SKM-1 treated with dmso at 0.1 percent for 144 hours (cell line): ENCODE measurements around the gene CHKB.

Experiments
- DNase-seq: peaks from one replicate; lab custom pipeline; 2025; ENCODE audit not compliant: unreplicated experiment; lab: John Stamatoyannopoulos, UW

CHKB gene

DNA sequence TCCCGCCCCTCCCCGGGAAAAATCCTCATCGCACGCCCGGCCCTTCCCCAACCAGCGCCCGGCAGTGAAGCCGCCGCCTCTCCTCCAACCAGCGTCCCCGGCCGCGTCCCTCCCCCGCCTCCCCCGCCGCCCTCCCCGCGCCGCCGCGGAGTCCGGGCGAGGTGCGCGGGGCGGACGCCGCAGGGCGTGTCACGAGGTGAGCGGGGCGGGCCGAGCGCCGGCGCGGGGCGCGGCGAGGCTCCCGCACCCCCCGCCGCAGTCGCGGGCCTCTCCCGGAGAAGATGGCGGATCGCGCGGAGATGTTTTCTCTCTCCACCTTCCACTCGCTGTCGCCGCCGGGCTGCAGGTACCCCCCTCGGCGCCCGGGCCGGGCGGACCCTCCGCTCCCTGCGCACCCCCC, 17.9 kb upstream of the CHKB start, which contains the start of gene MAPK8IP2:
MAPK8IP2 (plus strand) TSS at position 256 of the 400 bp plus-strand sequence; CDS start at position 282, 26 bp downstream.
- DNase-seq = no peak

DNA sequence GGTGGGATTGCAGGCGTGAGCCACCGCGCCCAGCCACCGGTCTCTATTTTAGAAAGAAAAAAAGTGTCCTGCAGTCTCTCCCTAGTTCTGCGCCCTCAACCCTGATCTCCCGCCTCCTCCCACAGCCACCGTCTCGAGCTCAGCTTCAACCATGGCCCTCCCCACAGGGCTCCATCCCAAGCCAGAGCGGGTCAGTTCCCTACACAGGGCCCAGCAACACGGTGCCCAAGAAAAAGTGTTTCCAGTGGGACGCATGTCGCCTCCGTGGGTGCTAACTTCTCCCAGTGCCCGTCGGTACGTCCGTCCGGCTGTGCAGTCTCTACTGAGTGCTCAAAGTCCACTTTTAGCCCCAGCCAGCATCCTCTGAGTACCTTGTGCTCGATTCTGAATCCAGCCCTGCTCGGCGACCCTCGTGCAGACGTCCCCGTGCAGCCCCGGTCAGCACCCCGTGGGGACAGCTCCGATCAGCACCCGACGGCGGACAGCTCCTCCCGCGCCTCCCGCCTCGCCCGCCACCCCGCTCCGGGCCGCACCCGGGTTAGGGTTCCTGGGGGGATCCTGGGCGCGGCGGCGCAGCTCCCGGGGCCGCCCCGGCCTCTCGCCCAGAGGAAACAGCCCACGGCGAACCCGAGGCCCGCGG, 17.3 kb upstream of the CHKB start:
- DNase-seq = no peak

DNA sequence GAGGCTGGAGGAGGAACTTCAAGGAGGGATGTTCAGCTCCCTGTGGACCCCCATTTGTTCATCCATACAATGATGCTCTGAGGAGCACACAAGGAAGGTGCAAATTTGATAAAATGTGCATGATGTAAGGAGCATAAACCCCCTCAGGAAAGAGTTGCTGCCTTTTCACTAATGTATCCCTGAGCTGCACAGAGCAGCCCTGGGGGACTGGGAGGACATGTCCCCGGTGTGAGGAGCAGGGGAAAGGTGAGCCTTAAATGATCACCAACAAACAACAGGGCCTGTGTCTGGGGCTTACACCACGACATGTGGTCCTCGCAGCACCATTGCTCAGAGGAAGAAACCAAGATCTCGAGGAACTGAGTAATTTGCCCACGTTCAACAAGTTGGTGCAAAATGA, 14.4 kb upstream of the CHKB start:
- no peak for DNase-seq

DNA sequence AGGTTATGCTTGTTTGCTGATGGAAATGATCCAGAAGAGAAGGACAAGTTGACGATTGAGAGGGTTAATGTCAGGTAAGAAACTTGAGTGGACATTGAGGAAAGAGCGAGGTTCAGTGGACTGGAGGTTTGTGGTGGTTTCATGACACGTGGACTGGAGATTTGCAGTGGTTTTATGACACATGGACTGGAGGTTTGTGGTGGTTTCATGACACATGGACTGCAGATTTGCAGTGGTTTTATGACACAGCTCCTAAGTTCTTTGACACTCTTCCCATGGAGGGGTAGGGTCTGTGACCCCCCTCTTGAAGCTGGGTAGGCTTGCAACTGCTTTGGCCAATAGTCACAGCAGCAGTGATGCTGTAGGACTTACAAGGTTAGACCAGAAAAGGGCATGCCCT, 12.5 kb upstream of the CHKB start:
- no peak for DNase-seq

DNA sequence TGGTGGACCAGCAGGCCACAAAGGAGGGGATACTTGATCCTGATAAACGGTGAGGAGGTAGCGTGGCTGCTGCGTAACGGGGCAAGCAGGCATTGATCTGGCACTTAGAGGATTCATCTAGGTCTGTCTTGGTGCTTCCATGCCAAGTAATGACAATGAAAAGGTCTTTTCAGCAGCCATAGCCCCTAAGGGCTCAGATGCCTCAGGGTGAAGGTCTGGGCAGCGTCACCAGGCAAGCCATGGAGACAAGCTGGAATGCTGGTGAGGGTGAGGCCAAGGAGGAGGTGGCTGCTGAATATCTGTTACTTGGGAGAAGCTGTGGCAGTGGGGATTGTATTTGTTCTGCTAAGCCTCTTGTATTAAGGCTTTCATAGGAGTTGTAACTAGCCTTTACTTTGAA, 4.8 kb upstream of the CHKB start:
- DNase-seq = no peak

DNA sequence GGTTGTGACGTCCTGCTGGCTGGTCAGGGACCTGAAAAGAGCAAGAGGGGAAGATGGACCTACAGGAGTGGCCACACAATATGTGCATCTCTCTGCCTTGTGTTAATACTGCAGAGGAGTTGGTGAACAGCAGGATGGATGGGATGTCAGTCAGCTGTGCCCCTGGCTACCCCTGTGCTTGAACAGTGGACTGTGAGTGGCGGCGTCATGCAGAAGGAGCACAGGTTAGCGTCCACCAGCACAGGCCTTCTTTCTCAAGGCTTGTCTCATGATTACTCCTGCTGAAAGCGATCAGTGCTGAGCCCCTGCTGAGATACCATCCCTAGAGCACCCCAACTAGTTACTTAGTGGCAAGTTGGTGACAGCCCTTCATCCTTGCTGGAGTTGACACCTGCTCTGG, 3.8 kb upstream of the CHKB start:
- DNase-seq = no peak

DNA sequence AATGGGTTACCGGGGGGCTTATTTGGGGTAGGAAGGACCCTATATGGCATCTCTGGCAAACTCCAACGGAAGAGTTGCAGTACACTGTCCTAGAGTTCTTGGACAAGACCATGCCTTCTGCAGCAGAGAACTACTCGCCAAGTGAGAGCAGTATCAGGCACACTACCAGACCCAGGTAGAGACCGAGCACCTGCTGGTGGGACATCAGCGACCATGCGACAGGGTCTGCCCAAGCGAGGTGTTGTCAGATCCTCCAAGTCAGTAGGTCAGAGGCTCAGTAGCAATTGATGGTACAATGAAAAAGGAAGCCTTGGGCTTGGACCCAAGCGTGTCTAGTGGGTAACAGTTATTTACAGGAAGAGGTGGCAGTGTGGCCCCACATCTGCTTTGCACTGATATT, 3.1 kb upstream of the CHKB start:
- DNase-seq = no peak

DNA sequence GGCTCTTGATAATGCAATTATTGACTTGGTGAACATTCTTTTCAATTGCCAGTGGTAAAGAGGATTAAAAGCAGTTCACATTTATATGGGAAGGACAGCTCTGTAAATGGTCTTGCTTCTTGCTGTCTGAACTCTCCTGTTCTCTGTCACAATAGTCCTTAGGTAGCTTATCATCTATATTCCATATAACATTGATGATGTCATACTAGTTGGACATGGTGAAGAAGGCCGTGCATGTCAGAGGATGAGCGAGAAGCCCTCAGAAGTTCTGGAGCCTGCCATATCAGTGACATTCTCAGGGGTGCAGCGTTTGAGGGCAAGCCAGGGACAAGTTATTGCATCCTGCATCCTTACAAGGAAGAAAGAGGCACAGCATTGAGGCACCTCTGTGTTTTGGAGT, 2.6 kb upstream of the CHKB start:
- no peak for DNase-seq

DNA sequence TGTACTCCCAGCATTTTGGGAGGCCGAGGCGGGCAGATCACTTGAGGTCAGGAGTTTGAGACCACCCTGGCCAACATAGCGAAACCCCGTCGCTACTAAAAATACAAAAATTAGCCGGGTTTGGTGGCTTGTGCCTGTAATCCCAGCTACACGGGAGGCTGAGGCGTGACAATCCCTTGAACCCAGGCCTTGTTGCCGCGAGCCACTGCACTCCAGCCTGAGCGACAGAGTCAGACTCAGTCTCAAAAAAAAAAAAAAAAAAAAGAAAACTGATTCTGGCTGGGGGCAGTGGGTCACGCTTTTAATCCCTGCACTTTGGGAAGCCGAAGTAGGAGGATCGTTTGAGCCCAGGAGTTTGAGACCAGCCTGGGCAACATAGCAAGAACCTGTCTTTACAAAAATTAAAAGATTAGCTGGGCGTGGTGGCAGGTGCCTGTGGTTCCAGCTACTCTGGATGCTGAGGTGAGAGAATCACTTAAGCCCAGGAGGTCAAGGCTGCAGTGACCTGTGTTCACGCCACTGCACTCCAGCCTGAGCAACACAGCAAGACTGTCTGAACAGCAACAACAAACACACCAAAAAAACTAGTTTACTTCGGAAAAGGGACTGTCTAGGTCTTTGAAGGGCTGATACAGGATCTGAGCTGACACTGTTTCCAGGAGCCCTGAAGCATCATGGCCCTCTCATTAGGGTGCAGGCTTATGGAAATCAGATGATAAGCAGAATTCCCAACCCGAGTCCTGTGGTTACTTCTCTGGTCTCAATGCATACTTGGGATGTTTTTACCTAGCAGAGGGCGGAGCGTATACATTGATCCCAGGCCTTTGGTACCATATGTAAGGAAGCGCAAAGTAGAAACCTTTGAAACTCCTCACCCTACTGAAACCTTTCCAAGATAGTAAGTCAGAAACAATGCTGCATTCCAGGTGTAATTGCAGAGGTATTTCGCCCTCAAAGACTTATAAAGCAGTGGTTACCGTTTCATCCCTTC, 1.8 kb upstream of the CHKB start:
- no peak for DNase-seq

DNA sequence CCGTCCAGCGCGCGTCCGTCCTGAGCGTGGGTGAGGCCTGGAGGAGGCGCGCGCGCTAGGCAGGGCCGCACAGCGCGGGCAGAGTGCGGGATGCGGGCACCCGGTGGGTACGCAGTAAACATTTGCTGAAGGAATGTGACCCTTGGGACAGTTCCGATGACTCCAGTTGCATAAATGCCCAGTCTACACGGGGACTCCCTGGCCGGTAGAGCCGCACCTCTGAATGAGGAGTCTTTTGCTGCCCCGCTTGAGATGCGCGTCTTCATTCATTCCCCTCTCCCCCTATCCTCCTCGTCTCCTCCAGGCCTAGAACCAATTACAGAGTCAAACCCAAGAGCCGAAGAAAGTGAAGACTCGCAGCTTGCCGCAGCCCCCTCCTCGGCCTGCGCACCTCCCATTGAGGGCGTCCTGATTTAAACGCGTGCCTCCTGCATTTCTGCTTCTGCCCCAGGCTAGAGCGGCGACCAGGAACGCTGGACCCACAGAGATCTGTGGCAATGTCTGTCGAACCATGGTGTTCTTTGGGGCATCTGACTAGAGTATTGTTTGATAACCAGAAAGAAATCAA, 729 bp upstream of the CHKB start:
- DNase-seq = no peak

DNA sequence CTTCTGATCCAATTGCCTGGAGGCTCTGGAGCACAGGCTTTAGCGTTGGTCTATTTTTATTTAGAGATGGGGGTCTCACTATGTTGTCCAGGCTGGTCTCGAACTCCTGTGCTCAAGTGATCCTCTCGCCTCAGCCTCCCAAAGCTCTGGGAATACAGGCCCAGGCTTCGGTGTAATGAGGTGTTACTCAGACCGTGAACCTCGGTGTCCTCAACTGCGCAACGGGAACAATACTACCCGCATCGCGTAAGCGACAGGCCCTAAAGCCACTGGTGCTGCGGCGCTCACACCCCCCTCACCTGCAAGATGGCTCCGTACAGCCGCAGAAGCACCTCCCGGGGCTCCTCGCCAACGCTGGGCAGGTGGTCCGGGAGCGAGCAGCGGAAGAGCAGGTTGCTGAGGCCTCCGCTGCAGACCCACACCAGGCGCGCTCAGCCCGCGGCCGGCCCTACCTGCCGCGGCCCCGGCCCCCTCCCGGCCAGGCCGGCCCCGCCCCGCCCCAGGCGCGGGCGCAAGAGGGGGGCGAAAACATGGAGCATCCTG, 628 bp downstream of the CHKB start:
- DNase-seq = no peak

DNA sequence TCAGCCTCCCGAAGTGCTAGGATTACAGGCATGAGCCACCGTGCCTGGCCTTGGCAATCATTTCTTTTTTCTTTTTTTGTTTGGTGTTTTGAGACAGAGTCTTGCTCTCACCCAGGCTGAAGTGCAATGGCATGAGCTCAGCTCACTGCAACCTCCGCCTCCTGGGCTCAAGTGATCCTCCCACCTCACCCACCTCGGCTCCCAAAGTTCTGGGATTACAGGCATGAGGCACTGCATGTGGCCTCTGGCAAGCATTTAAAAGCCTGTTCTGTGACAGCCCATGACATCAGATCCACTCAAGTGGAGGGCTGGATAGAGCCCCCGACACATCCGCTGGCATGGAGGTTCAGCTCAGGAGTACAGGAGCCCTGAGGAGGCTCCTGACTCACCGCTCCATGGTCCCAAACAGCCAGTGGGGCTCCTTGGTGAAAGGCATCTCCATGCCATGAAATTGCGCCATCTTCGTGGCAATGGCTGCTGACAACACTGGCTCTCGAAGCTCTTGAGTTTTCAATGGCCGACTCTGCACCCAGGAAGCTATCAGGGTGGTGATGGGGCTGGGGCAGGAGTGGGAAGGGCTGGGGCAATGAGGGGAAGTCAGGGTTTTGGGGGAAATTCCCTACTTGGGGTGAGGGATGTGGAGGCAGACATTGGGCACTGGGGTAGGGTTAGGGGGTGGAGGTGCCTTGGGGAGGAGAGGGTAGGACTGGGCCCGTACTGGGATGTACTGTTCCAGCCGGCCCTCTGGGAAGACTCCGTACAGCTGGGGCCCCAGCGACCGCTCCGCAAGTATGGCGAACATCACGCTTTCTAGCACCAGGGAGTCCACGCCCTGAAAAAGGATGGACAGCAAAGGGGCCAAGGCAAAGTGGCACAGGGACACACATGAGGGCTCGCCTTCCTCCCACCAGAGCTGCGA, 1.4 kb downstream of the CHKB start:
- no peak for DNase-seq

DNA sequence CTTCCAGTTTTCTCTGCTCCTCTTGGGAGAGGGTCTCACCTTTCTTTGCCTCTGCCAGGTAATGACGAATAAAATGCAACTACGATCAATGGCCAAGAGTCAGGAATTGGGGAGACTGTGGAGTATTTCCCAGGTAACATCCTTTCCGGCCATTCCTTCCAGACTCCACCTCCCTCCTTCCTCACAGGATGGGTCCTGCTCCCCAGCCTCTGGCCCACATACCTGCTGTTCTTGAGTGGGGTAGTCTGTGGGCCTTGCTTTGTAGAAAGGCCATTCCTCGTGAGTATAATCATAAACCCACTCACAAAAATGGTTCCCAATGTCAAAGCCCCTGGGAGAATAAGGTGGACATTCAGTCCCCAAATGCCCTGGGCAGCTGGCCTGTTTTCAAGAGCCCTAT, 2.9 kb downstream of the CHKB start:
- no peak for DNase-seq

DNA sequence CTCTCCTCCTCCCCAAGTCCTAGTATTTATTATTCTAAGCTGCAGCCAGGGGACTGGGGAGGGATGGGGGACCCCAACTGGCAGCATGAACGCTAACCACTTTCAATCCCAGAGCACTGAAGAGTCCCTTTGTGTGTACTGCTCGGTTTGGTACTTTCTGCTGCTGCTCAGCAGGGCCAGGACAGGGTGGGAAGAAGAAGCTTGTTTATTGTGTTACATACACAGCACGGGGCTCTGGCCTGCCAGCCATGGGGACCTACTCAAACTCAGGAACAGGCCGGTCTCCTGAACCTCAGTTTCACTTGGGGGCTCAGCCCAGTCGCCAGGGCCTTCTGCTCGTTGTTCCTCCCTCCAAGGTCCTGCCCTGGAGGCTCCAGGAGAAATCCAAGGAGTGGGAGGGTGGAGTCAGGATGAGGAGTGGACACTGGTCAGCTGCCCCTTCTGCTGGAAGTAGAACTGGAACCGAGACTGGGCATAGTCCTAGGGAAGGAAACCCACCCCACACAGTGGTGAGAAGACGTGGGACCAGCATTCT, 3.8 kb downstream of the CHKB start:
- no peak for DNase-seq

DNA sequence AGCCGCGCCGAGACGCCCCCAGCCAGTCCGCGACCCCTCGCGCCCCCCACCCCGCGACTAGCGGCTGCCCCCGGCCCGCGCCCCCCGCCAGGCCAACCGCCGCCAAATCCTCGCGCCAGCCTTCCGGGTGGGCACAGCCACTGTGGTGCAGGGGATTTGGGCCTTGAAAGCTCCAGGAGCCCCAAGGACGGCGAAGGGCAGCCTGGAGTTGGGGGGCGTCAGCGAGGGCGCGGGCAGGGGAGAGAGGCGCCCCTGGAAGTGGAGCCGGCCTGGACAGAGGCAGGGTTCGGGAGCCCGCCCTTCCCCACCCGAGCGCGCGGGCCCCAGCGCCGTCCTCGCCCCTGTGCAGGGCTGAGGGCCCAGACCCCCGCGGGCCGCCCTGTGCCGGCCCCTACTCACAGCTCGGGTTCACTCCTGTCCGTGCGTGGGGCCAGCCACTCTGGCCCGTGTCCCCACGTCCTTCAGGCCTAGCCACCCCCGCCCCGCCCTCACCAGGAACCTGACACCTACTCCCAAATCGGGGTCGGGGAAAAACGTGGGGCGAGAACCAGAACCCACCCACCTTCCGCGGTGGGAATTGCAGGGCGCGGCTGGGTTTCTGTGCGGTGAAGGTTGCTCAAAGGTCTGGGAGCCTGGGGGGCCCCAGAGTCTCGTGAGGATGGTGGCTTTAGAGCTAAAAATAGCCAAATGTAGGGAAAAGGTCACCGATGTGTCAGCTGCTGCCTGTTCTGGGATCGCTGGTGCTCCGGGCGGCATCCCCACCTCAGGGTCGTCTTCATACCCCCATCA, 4.5 kb downstream of the CHKB start, which contains the start of gene CPT1B:
CPT1B (minus strand) TSS at position 441 of the 789 bp plus-strand sequence. CDS start 512 bp downstream, outside the sequence.
- DNase-seq = no peak

DNA sequence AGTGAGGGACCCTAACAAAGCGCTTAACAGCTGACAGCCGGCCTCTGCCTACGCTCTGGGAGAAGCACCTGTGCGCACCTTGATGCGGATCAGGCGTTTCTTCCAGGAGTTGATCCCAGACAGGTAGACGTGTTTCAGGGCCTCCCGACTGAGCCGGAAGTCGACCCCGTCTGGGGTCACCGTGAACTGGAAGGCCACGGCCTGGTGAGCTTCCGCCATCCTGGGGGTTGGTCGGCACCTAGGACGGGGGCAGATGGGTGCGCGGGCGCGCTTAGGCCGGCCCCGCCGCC, 5.0 kb downstream of the CHKB start:
- no peak for DNase-seq

DNA sequence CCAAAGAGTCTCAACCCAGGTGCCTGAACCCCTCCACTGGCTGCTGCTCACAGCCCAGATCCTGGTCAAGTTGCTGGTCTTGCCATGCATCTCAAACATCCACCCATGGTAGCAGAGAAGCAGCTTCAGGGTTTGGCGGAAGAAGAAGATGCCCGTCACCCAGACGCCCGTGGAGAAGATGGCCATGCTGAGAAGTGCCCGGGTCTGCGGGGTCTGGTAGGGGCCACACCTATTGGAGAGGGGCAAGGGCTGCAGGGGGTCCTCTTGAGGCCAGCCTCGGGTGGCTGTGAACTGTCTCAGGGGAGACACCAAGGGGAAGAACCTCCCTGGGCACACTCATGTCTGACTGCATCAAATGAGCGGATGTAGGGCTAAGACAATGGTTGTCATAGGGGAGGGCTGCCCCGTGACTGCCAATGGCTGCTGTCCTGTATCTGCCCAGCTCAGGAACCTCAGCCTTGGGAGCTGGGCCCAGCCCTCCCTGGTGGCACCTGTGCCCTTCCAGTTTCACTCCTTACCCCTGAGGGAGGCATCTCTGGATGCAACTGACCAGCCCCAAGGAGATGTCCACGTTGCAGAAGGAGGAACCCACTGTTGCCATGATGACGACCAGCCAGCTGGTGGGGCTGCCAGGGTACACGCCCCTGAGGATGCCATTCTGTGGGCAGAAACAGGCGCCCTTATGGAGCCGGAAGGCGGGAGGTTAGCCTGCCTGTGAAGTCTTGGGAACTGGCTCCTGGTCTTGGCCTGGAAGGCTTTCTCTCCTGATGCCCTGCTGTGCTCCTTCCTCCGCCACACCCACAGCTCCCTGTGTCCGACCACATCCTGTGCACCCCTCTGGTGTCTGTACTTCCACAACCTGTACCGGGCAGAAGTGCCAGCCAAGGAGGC, 5.6 kb downstream of the CHKB start:
- no peak for DNase-seq

DNA sequence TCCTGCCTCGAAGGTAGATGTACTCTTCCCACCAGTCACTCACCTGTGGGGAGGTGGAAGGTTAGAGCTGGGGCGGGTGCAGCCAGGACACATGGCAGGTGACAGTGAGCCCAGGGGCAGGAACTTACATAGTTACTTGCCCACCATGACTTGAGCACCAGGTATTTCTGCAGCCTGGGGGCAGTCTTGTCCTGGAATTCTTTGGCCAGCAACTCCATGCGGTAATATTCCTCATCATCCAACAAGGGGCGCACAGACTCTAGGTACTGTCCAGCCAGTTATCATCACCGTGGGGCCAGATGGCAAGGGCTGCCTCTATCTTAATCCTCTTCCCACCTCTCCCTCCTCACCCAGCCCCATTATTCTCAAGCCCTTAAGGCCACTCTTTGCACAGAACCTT, 6.6 kb downstream of the CHKB start:
- no peak for DNase-seq
